Loucy (cell line): Measurements from ENCODE around the gene MTX2.

Experiments
- EZH2phosphoT487 ChIP-seq: fragments of 200-600 bp; IDR thresholded peaks from 2 replicates; pipeline ENCODE4 v1.6.1; 2018; ENCODE audit warnings: antibody characterized with exemption, mild to moderate bottlenecking, moderate library complexity, borderline replicate concordance
- TF ChIP-seq, protein P1 (sequence below): fragments of 200-600 bp; sonication (generic); conservative IDR thresholded peaks from 2 replicates; pipeline ENCODE4 v1.5.1; 2014; ENCODE audit warnings: mild to moderate bottlenecking, antibody characterized with exemption, low read length

GRCh38 chr2:176321916-176322315 is 52.7 kb downstream of the MTX2 start:
- no peak for TF ChIP-seq EZH2phosphoT487
- TF ChIP-seq, protein P1, sequence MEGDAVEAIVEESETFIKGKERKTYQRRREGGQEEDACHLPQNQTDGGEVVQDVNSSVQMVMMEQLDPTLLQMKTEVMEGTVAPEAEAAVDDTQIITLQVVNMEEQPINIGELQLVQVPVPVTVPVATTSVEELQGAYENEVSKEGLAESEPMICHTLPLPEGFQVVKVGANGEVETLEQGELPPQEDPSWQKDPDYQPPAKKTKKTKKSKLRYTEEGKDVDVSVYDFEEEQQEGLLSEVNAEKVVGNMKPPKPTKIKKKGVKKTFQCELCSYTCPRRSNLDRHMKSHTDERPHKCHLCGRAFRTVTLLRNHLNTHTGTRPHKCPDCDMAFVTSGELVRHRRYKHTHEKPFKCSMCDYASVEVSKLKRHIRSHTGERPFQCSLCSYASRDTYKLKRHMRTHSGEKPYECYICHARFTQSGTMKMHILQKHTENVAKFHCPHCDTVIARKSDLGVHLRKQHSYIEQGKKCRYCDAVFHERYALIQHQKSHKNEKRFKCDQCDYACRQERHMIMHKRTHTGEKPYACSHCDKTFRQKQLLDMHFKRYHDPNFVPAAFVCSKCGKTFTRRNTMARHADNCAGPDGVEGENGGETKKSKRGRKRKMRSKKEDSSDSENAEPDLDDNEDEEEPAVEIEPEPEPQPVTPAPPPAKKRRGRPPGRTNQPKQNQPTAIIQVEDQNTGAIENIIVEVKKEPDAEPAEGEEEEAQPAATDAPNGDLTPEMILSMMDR = no peak
